OCI-LY1 (cell line): Measurements from ENCODE around the gene GSC2.

ENCODE experiments used
- CTCF ChIP-seq: fragments of 200-600 bp; sonication (generic), shearing (Covaris generic); IDR thresholded peaks from 2 replicates; pipeline ENCODE4 v1.5.1; 2017; ENCODE audit warnings: mild to moderate bottlenecking, antibody characterized with exemption, low read length, moderate library complexity, mixed read lengths
- EZH2 ChIP-seq: fragments of 200-600 bp; sonication (generic), shearing (Covaris generic); IDR thresholded peaks from 2 replicates; pipeline ENCODE4 v1.8.0; 2017; ENCODE audit warnings: borderline replicate concordance, mixed run types, mild to moderate bottlenecking, antibody characterized with exemption, low read length, moderate library complexity, mixed read lengths

GRCh38 chr22:19149991-19150390, at the start of gene GSC2:
- TF ChIP-seq EZH2 (no peak), CTCF (no peak)
